OCI-LY1 (cell line): ENCODE measurements around the gene SUFU.
"Not testable (repeated sequence)": the region's sequence is repeated elsewhere in the genome, so short reads cannot be mapped to it uniquely, and the experiment has no call there.

Source experiments
- H2AFZ ChIP-seq: fragments of 200-600 bp; sonication (generic), shearing (Covaris generic); 2 replicates; pipeline ENCODE4 v1.6.0; 2014; ENCODE audit warnings: antibody characterized with exemption, mild to moderate bottlenecking, low read length
- H3F3A ChIP-seq: fragments of 200-600 bp; sonication (generic), shearing (Covaris generic); 2 replicates; pipeline ENCODE4 v1.6.0; 2014; ENCODE audit warnings: mild to moderate bottlenecking, antibody characterized with exemption, low read length, moderate library complexity; ENCODE audit not compliant: insufficient read depth
- H3K27ac ChIP-seq: fragments of 200-600 bp; sonication (generic); 2 replicates; pipeline ENCODE4 v1.5.1; 2014; ENCODE audit warnings: low read length, mixed run types, mild to moderate bottlenecking, low read depth; ENCODE audit not compliant: poor library complexity, severe bottlenecking
- H3K27me3 ChIP-seq: fragments of 200-600 bp; sonication (generic); 2 replicates; pipeline ENCODE4 v1.6.0; 2014; ENCODE audit warnings: antibody characterized with exemption, mild to moderate bottlenecking, low read length, moderate library complexity; ENCODE audit not compliant: insufficient read depth
- H3K36me3 ChIP-seq: fragments of 200-600 bp; sonication (generic); 2 replicates; pipeline ENCODE4 v1.6.1; 2014; ENCODE audit warnings: mild to moderate bottlenecking, antibody characterized with exemption, low read length, moderate library complexity, mixed read lengths; ENCODE audit not compliant: insufficient read depth
- H3K4me1 ChIP-seq: fragments of 200-600 bp; sonication (generic); 2 replicates; pipeline ENCODE4 v1.5.1; 2014; ENCODE audit warnings: mild to moderate bottlenecking, low read length, moderate library complexity; ENCODE audit not compliant: insufficient read depth, severe bottlenecking
- H3K4me2 ChIP-seq: fragments of 200-600 bp; sonication (generic), shearing (Covaris generic); 2 replicates; pipeline ENCODE4 v1.6.1; 2014; ENCODE audit warnings: low read length
- H3K4me3 ChIP-seq: fragments of 200-600 bp; sonication (generic); 2 replicates; pipeline ENCODE4 v1.5.1; 2014; ENCODE audit warnings: low read length, low read depth, mild to moderate bottlenecking, mixed read lengths; ENCODE audit not compliant: poor library complexity, severe bottlenecking
- H3K79me2 ChIP-seq: fragments of 200-600 bp; shearing (Covaris generic); 2 replicates; pipeline ENCODE4 v1.6.1; 2016; ENCODE audit warnings: mixed run types, low read length, mixed read lengths; ENCODE audit not compliant: insufficient read depth
- H3K9ac ChIP-seq: fragments of 200-600 bp; sonication (generic), shearing (Covaris generic); 2 replicates; pipeline ENCODE4 v1.6.1; 2014; ENCODE audit warnings: mild to moderate bottlenecking, low read length, mixed read lengths
- H3K9me2 ChIP-seq: fragments of 200-600 bp; sonication (generic), shearing (Covaris generic); 2 replicates; pipeline ENCODE4 v1.6.1; 2014; ENCODE audit warnings: low read depth, mild to moderate bottlenecking, low read length, mixed read lengths
- H3K9me3 ChIP-seq: fragments of 200-600 bp; shearing (Covaris generic); 2 replicates; pipeline ENCODE4 v1.6.1; 2014; ENCODE audit warnings: low read length, mixed read lengths
- H4K20me1 ChIP-seq: fragments of 200-600 bp; sonication (generic), shearing (Covaris generic); 2 replicates; pipeline ENCODE4 v1.6.0; 2016; ENCODE audit warnings: mild to moderate bottlenecking, low read length; ENCODE audit not compliant: insufficient read depth
- EZH2 ChIP-seq: fragments of 200-600 bp; sonication (generic), shearing (Covaris generic); IDR thresholded peaks from 2 replicates; pipeline ENCODE4 v1.8.0; 2017; ENCODE audit warnings: borderline replicate concordance, mixed run types, mild to moderate bottlenecking, antibody characterized with exemption, low read length, moderate library complexity, mixed read lengths
- TF ChIP-seq, protein P1 (sequence below): fragments of 200-600 bp; sonication (generic), shearing (Covaris generic); IDR thresholded peaks from 2 replicates; pipeline ENCODE4 v1.5.1; 2017; ENCODE audit warnings: mild to moderate bottlenecking, antibody characterized with exemption, low read length, moderate library complexity, mixed read lengths

SUFU gene

DNA sequence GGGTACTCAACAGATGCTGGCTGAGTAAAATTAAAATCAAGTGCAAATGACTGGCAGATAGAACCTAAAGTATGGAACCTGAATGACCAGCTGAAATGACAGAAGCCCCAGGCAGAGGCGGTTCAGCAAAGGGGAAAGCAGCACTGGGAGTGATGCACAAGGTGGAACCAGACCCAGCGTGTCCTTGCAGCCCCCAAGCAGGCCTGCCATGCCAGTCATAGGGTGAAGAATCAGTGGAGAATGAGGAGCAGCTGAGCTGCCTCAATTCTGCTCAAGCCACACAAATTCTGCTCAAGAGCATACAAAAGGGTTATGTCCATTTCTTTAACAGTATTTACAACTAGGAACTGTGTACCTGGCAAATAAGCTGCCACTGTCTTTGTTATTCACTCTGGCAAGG is 10.0 kb upstream of the SUFU start:
- no peaks in the 10 kb centered on the region for H3F3A ChIP-seq
- no peaks in the 10 kb centered on the region for H3K9me2 ChIP-seq
- no peak overlapping the region for H3K9ac ChIP-seq
- H3K36me3 ChIP-seq = peaks cover 3% of the 10 kb centered on the region
- H2AFZ ChIP-seq = no peak overlapping the region
- H3K79me2 ChIP-seq = peaks cover 31% of the 10 kb centered on the region
- H3K4me3 ChIP-seq = no peak overlapping the region
- no peak overlapping the region for H3K4me2 ChIP-seq
- no peaks in the 10 kb centered on the region for H4K20me1 ChIP-seq
- peaks cover 13% of the 10 kb centered on the region for H3K4me1 ChIP-seq
- H3K27ac ChIP-seq = no peak overlapping the region
- no peaks in the 10 kb centered on the region for H3K27me3 ChIP-seq
- no peaks in the 10 kb centered on the region for H3K9me3 ChIP-seq
- TF ChIP-seq, protein P1, sequence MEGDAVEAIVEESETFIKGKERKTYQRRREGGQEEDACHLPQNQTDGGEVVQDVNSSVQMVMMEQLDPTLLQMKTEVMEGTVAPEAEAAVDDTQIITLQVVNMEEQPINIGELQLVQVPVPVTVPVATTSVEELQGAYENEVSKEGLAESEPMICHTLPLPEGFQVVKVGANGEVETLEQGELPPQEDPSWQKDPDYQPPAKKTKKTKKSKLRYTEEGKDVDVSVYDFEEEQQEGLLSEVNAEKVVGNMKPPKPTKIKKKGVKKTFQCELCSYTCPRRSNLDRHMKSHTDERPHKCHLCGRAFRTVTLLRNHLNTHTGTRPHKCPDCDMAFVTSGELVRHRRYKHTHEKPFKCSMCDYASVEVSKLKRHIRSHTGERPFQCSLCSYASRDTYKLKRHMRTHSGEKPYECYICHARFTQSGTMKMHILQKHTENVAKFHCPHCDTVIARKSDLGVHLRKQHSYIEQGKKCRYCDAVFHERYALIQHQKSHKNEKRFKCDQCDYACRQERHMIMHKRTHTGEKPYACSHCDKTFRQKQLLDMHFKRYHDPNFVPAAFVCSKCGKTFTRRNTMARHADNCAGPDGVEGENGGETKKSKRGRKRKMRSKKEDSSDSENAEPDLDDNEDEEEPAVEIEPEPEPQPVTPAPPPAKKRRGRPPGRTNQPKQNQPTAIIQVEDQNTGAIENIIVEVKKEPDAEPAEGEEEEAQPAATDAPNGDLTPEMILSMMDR = no peak
- no peak for TF ChIP-seq EZH2

- Histone ChIP-seq H3K27ac (no peak overlapping the region), H2AFZ (no peak overlapping the region), H3K36me3 (no peaks in the 10 kb centered on the region), H3F3A (no peaks in the 10 kb centered on the region), H3K4me1 (peaks cover 22% of the 10 kb centered on the region), H3K27me3 (no peaks in the 10 kb centered on the region), H3K9me3 (no peaks in the 10 kb centered on the region), H3K79me2 (peaks cover 58% of the 10 kb centered on the region), H4K20me1 (no peaks in the 10 kb centered on the region), H3K4me2 (no peak overlapping the region), H3K9ac (no peak overlapping the region), H3K4me3 (no peak overlapping the region), H3K9me2 (no peaks in the 10 kb centered on the region)
- TF ChIP-seq, protein P1 = no peak
- no peak for TF ChIP-seq EZH2
Measured at GRCh38 chr10:102497545-102497944, 6.2 kb upstream of the SUFU start.

GRCh38 chr10:102499356-102499755 is 4.4 kb upstream of the SUFU start:
- Histone ChIP-seq H3K36me3 (no peaks in the 10 kb centered on the region), H3K4me1 (peaks cover 13% of the 10 kb centered on the region), H3K79me2 (peaks cover 51% of the 10 kb centered on the region), H4K20me1 (no peaks in the 10 kb centered on the region), H3K9me3 (no peaks in the 10 kb centered on the region), H3K9ac (no peak overlapping the region), H3K4me2 (no peak overlapping the region), H3K27ac (no peak overlapping the region), H3K9me2 (no peaks in the 10 kb centered on the region), H2AFZ (no peak overlapping the region), H3K4me3 (no peak overlapping the region), H3F3A (no peaks in the 10 kb centered on the region), H3K27me3 (no peaks in the 10 kb centered on the region)
- no peak for TF ChIP-seq EZH2
- TF ChIP-seq, protein P1 = no peak

DNA sequence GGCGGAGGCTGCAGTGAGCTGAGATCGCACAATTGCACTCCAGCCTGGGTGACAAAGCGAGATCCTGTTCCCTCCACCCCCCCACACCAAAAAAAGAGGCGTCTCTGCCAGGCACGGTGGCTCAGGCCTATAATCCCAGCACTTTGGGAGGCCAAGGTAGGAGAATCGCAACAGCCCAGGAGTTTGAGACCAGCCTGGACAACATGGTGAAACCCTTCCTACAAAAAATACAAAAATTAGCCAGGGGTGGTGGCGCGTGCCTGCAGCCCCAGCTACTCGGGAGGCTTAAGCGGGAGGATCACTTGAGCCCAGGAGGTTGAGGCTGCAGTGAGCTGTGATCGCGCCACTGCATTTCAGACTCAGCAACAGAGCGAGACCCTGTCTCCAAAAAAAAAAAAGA is 3.1 kb upstream of the SUFU start:
- H3K9ac ChIP-seq, H3K9me3 ChIP-seq, H3F3A ChIP-seq, H3K36me3 ChIP-seq, H3K27ac ChIP-seq, H3K4me3 ChIP-seq, H3K27me3 ChIP-seq, H3K9me2 ChIP-seq, H4K20me1 ChIP-seq, H3K4me2 ChIP-seq, H2AFZ ChIP-seq: not testable (repeated sequence)
- H3K4me1 ChIP-seq = peaks cover 26% of the 10 kb centered on the region
- peaks cover 51% of the 10 kb centered on the region for H3K79me2 ChIP-seq
